GM10847 (cell line): ENCODE results near the gene GRAMD4.

Source experiments
- POLR2A ChIP-seq: IDR thresholded peaks from 2 replicates; pipeline ENCODE4 v1.6.1; 2011; ENCODE audit not compliant: insufficient read length; ENCODE audit errors: extremely low read depth

The GRAMD4 gene

DNA sequence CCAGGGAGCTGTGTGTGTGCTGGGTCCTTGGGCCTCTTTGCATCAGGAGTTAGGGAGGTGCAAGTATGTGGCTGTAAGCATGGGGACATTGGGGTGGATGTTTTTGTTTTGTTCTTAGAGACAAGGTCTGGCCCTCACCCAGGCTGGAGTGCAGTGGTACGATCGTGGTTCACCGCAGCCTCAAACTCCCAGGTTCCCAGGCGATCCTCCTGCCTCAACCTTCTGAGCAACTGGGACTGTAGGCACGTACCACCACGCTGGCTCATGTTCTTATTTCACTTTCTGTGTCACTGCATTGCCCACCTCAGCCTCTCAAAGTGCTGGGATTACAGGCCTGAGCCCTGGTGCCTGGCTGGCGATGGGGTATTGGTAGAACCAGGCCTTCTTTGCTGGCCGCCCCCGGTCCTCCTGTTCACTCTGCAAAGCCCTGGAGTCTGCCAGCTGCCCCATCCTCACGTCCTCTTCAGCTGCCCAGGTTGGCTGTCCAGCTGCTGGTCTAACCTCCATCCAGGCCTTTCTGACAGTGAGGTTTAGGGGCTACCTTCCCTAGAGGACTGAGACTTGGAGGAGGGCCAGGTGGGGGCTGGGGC, 851 bp upstream of the GRAMD4 start:
- no peak for TF ChIP-seq POLR2A

DNA sequence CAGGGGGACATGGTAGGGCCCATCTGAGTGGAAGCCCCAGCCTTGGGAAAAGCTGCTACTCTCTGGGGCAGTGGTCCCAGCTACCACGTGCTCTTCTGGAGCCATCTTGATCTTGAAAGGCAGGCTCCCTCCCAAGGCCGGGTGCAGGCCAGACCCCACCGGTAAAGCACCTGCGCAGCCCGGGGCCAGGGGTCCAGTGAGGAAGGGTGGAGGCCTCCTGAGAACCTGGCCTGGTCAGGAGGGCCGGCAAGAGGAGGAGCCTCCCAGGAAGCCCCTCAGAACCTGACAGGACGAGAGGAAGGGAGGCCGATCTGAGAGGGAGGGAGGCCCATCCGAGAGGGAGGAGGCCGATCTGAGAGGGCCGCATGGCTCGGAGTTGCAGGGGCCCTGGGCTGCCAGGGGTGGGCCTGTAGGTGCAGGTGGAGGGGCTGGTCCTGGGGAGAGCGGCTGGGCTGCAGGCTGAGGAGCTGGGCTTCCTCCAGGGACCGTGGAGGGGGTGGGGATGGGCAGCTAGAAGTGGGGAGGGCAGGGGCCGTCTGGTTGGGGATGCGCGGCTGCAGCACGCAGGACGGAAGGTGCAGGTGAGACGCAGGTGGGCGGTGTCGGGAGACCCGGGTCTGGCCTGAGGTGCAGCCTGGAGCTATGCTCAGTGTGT, 529 bp downstream of the GRAMD4 start:
- TF ChIP-seq POLR2A, result no peak

DNA sequence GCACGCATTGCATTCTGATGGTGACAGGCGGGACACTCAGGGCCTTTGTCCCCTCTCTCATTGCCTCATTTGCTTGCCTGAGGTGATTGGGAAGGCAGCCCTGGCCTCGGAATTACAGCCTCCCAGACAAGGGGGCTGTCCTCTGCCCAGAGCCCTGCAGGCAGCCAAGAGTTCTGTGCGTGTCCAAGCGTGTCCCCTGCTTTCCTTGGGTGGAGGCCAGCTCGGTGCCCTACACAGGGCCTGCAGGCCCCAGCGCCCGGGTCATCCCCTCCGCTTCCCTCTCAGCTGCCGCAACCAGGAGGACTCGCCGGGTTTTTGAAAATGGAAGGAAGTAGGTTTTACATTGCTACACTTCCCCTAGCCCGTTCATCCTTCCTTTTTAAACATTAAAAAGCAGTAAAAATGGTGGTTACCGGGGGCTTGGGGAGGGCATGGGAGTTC, 1.9 kb downstream of the GRAMD4 start:
- no peak for TF ChIP-seq POLR2A

DNA sequence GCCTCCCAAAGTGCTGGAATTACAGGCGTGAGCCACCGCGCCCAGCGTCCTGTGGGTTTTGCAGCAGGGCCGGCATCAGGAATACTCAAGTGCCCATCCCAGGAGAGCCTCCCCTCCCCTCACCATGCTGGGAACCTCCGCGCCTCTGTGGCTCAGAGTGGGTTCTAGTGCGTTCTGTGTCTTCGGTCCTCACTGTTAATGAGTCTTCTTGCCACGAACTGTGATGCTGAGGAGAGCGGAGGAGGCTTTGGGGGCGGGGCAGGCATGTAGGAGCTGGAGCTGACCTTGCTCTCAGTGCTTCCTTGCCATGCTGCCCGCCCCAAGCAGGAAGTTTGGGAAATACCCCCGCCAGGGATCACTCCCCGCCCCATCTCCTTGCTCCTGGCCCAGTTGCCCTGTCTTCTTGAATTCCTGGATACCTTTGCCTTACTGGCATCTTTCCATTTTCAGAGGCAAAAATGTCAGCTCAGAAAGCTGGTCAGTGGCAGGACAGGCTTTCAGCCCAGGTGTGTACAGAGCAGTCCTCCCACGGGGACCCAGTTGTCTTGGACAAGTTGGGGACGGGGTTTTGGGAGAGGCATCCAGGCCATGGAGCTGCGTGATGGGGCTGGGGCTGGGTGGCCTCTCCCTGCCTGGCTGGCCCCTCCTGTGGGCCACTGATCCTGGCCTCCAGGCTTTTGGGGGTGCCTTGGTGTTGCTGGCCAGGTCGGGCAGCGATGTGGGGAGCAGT, 5.1 kb downstream of the GRAMD4 start:
- no peak for TF ChIP-seq POLR2A

DNA sequence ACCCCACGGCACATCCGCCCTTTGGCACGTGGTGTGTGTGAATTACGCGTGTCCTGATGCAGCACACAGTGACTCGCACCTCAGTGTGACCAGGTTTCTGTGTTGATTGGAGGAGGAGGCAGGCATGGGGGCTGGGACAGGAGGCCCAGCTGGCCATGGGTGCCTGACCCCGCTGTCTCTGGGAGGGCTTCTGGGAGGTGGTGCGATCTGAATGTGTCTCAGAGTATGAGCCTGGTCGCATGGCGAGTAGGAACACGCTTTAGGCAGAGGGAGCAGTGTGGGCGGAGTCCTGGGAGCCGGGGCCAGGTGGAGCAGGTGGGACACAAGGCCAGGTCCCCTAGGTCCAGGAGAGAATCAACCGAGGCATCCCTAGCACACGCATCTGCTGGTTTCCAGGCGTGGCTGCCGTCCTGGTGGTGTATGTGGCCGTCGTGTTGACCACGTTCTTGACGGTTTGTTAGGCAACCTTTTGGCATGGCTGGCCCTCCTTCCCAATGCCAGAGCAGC, 5.7 kb downstream of the GRAMD4 start:
- TF ChIP-seq POLR2A, result no peak

DNA sequence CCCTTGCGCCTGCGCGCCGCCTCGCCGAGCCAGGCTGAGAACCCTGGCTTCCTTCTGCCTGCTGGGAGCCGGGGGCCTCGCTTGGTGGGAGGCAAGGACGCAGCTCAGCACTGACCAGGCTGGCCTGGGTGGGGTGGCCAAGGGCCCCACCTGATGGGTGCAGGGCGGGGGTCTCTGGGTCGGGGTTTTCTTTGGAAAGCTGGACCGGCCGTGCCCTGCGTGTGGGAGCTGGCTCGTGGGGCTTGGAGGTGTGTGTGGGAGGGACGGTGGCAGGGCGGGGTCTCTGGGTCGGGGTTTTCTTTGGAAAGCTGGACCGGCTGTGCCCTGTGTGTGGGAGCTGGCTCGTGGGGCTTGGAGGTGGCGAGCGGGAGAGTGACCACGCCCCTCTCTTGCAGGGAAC, 6.2 kb downstream of the GRAMD4 start:
- no peak for TF ChIP-seq POLR2A

DNA sequence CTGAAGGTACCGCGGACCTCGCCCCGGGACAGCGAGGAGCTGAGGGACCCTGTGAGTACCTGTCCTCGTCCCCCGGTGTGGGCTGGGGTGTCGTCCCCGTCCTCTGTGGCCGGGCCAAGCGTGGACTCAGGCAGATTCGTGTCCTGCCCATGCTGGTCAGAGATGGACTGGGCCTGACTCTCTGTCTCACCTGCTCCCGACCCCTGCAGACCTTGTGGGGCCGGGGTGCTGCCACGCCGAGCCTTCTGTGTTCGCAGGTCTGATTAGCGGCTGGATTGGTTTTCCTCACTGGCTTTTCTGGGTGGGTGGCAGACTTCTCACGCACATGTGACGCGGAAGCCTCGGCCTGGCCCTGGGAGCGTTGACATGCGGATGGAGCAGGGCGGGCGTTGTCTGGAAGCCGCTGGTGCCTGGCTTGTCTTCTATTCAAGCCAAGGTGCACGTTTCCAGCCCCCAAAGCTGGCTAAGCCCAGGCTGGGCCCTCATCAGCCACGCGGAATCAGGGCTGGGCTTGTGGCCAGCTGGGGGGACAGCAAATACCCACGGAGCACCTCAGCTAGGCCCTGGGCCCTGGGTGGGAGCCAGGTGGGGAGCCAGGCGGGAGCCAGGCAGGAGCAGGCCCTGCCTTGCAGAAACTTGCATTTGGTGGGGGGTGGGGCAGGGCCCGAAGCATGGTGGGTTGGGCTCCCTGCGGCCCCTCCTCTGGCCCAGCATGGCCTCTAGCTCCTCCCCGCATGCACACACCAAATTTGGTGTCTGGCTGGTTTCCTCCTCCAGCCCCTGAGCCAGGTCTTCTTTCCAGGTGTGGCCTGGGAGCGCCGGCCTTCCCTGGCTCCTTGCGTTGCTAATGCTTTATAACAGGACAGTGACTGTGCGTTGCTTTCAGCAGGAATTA, 7.0 kb downstream of the GRAMD4 start:
- no peak for TF ChIP-seq POLR2A

DNA sequence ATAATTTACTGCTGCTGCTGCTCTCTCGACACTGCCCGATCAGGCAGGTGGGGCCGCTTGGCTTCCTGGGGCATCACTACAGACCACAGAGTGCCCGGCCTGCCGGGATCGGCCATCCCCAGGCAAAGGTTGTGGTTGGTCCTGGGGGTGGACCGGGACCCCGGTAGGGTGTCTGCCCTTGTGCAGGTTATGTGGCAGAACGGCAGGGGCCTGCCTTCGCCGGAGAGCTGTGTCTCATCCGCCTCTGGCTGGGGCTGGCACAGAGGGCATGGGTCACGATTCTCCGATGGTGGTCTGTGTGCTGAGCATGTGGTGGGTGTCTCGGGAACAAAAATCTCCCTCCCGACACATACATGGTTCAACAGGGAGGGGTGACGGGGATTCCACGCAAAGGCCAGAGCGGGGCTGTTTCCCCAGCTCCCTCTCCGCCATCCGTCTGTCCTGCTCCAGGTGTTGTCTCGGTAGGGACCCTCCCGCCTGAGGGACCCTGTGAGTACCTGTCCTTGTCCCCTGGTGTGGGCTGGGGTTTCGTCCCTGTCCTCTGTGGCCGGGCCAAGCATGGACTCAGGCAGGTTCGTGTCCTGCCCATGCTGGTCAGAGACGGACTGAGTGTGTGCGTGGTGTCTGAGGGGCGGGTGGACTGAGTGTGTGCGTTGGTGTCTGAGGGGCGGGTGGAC, 7.8 kb downstream of the GRAMD4 start:
- TF ChIP-seq POLR2A, result no peak

DNA sequence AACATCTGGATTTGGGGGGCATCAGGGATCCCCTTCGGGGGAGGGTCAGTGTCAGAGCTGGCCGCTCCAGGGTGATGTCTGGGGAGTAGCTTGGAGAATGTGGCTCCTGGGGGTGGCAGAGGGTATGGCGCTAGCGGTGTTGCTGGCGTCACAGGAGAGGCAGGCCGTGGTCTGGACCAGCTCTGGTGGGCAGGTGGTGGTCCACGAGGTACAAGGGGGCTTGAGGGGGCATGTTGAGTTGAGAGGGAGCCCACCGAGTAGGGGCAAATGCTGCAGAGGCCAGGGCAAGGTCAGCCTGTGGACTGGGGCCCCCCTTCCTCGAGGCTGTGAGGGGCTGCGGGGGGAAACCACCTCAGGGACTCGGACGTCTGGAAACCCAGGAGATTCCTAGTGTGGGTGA, 8.6 kb downstream of the GRAMD4 start:
- no peak for TF ChIP-seq POLR2A

DNA sequence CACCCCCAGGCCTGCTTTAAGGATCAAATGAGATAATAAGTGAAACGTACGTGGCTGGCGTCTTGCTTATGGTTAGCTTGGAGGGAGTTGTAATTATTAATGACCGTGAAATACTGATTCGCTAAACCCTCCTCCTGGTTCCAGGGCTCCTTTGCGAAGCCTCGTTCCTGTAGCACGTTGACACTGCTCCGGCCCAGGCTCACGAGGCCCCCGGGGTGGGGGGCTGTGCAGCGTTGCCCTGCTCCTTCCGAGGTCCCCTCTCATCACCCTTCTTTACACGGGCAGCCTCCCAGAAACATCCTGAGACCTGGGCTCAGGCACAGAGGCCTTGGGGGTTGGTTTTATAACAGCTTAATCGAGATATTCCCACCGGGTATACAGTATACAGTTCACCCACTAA, 9.1 kb downstream of the GRAMD4 start:
- no peak for TF ChIP-seq POLR2A

DNA sequence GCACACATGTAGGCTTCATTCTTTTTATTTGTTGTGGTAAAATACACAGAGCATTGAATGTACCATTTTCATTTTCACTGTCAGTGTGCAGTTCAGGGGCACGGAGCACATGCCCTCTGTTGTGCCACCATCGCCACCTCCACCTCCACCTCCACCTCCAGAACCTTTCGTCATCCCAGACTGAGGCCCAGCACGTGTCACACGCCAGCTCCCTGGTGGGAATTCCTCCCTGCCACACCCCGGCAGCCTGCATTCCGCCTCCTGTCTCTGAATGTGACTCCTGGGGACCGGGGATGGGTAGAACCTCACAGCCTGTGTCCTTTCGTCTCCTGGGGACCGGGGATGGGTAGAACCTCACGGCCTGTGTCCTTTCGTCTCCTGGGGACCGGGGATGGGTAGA, 10.9 kb downstream of the GRAMD4 start:
- TF ChIP-seq POLR2A, result no peak

DNA sequence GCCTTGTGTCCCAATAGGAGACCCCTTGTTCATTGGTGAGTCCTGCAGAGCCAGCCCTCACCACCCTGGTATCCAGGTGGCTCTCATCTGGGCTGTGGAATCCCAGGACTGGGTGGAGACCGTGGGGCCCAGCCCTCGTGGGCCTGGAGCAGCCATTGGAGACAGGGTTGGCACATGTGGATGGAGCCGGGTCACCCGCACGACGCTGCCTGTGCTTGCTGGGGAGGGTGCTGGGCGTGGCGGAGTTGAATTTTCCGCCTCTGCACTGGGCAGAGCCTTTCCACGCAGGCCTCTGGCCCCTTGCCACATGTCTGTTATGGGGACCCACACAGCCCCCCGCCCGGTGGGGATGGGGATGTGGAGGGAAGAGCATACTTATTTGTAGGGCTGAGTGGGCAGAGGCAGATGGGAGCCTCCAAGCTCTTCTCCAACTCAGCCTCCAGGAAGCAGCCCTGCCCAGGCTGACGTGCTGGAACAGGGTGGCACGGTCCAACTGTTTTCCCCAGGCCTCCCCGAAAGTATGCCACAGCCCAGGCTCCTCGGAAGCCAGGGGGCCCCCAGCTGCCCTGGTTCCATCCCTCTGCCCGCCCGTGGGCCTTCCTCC, 12.6 kb downstream of the GRAMD4 start:
- no peak for TF ChIP-seq POLR2A

DNA sequence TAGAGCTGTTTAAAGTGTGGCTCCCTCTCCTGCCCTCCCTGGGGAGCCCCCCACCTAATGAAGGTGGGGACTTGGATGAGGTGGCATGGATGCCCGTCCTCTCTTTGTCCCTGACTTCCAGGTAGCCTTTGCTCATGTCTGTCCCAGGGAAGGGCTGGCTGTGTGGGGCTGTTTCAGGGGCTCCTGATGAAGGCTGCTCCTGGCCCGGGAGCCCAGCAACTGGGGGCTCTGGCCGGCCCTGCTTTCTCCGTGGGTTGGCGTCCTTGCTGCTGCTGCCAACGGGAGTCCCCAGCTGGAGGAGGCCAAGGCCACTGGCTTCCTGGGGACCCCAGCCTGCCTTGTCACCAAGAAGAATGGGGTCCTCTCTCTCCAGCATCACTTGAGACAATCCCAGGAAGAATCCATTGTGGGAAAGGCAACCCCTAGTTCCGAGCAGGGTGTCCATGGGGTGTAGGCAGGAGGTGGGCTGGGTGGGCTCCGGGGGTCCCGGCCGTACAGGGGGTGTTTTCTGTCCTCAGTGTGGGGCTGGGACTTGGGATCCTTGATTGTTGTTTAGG, 13.2 kb downstream of the GRAMD4 start:
- TF ChIP-seq POLR2A, result no peak
